Activated CD8-positive, alpha-beta memory T cell treated with anti-CD3 and anti-CD28 coated beads, Interleukin-2, amount 50 U/mL, for 24 hours (primary cell): ENCODE results near the gene SYT11.
"Not testable (repeated sequence)": the region's sequence is repeated elsewhere in the genome, so short reads cannot be mapped to it uniquely, and the experiment has no call there.

Experiments used
- DNase-seq: peaks from one replicate; pipeline ENCODE4 v3.0.0-alpha.2; 2020; ENCODE audit errors: extremely low read depth

Gene SYT11

DNA sequence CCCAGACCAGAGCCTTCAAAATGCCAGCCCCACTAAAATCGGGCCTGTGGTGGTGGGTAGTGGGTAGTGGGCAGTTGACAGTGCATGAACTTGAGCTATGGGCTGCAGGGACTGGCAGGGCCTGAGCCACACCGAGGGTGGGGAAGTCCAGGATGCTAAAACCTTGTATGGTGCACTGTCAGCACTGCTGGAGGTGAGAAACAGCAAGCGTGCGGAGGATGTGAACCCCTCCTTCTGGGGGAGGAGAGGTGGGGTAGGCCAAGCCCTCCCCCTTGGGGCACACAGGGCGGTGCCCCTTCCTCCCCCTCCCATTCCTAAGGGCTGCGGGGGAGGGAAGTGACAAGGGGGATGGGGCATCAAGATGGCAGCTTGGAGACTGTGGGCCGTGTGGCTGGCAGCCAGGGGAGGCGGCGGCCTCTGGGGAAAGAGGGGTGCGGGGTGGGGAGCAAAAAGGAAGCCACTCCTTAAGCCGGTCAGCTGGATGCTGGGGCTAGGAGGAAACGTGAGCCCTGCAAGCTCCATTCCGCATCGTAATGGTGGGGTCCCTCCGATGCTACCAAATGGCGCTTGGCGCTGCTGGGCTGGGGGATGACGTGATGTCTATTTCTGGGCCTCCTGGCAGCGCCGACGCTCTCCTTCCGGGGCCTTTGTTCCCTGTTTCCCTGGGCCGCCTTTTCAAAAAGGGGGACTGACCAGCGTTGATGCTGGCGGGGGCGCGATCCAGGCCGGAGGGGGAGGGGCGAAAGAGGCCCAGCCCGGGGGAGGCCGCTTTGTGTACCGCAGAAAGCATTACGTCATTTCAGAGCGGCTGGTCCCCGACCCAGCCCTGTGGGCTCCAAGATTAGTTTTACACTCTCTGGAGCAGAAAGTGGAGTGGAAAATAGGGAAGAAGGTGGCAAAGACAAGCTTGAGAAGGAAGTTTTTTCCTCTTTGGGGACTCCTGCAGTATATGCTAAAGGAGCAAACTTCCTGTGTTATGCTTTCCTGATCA is 809 bp downstream of the SYT11 start:
- DNase-seq = no peak

DNA sequence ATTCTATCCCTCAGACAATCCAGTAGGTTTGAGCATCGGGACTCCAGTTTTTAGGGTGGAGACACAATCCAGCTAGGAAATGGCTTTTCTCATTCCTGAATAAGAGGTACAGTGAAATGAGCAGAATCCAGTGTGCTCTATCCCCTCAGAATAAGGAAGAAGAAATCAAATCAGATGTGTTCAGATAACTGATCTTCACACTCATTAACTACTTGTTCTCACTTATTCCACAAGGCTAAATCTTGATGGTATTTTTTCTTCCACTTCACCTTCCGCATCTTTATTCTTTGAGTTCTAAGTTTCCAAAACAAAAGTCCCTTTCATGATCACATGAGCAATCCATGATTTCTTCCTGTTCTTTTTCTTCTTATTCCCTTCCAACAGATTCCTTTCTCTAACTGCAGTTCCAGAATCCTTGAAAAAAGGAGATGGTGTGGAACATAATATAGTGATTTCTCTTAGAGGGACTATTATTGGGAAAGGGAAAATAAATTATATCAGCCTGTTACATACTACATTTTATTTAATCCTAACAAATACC is 1.7 kb downstream of the SYT11 start:
- no peak for DNase-seq

DNA sequence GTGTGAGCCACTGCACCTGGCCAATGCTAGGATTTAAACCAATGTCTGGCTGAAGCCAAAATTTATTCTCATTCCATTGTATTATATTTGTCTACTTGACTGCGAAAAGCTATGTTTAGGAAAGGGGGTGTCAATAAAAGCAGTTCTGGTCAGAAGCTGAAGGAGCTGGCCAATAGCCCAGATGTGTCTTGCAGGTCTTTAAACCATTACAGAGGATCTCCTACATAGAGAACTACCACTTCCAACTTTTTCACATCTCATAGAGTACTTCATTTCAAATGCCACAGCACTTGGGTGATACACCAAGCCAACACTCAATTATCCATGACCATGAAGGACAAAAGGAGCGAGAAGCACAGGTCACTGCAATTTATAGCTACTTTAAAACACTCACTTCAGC is 2.5 kb downstream of the SYT11 start:
- no peak for DNase-seq

DNA sequence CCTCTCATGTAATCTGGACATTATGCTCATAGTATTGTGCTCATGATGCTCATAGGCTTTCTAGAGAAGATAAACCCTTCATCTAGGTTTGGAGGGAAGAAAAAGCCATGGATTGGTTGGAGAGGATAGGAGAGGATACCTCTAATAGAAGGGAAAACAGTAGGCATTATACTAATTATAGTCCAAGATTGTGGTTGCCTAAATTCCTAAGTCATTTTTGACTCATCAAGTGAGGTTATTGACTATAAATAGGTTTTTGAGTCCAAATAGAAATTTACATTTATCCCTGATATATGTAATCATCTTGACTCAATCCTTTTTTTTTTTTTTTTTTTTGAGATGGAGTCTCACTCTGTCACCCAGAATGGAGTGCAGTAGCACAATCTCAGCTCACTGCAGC is 5.0 kb downstream of the SYT11 start:
- no peak for DNase-seq

DNA sequence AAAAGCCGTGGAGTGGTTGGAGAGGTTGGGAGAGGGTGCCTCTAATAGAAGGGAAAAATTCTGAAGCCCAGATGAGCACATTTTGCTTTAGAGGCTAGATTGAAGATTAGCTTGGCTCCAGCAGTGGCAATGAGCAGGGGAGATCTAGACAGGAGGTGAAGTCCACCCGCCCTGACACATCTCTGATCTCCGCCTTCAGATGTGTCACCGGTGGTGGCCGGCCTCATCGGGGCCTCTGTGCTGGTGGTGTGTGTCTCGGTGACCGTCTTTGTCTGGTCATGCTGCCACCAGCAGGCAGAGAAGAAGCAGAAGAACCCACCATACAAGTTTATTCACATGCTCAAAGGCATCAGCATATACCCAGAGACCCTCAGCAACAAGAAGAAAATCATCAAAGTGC is 8.4 kb downstream of the SYT11 start:
- no peak for DNase-seq

DNA sequence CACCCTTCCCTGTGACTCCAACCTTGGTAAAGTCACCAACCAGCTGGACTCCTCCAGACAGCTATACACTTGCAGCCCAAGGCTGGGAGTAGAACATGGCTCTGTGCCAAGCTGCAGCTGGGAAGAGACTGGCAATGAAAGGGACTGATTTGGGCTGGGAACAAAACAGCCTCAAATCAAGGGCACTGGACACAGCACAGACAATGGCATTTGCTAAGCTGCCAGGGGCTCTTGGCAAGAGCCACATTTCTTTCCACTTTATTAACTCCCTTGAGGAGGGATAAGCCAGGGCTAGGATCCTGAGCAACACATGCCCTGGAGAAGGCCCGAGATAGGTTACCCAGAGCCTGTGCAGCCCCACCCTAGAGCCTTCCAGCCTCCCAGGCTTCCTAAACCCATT is 12.0 kb downstream of the SYT11 start:
- no peak for DNase-seq

DNA sequence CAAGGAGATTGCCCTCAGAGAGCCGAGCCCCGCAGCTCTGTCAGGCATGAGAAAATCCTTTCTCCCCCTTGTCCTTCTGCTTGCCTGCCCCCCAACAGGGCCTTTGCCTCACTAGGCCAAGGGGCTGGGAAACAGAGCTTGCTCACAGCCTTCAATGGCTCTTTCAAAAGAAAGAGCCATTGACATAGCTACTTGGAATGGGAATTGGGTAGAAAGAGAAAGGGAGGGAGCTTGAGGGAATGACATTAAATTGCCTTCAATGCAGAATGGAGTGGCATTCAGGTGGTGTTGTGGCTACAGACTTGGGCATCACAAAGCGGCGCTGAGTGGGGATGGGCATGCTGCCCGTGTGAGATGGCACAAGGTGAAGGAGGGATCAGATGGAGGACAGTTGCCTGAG is 13.2 kb downstream of the SYT11 start:
- no peak for DNase-seq

DNA sequence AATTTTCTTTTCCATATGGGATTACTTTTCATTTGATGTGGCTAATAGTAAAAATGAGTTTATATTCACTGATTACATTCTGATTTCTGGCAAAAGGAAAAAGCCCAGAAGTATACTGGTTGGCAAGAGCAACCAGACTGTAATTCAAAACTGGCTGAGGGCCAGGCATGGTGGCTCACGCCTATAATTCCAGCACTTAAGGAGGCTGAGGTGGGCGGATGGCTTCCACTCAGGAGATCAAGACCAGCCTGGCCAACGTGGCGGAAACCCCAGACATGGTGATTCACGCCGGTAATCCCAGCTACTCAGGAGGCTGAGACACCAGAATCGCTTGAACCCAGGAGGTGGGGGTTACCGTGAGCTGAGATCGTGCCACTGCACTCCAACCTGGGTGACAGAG is 14.5 kb downstream of the SYT11 start:
- no peak for DNase-seq

DNA sequence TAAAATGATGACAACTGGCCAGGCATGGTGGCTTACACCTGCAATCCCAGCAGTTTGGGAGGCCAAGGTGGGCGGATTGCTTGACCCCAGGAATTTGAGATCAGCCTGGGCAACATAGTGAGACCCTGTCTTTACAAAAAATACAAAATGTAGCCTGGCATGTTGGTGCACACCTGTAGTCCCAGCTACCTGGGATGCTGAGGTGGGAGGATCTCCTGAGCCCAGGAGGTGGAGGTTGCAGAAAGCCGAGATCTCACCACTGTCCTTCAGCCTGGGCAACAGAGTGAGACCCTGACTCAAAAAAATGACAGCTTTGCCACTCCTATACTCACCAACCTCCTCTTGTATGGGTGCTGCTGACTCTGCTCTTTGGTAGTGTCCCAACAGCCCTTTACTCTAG is 18.6 kb downstream of the SYT11 start:
- DNase-seq = no peak

DNA sequence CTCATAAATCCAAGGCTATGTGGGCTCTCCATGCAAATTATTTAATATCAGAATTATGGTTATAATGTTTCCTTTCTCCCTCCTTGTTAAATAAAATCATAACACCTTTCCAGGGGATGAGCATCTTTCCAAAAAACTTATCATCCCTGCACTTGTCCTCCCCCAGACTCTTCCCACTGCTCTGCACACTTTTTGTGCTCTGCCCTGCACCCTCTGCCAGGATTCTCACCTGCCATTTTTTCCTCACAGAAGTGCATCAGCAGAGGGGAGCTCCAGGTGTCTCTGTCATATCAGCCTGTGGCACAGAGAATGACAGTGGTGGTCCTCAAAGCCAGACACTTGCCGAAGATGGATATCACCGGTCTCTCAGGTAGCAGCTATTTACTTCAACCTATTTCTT is 20.9 kb downstream of the SYT11 start:
- DNase-seq = no peak

DNA sequence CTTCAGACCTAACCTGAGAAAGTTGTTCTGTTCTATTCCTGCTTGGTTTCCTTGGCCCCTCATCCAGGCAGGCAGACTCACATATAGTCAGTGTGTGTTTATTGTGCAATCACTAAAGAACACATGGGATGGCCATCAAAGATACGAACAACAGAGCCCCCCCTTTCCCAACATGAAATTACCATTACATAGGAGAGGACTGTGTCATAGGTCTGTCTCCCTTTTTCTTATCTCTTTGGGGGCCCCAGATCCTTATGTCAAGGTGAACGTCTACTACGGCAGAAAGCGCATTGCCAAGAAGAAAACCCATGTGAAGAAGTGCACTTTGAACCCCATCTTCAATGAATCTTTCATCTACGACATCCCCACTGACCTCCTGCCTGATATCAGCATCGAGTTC is 21.6 kb downstream of the SYT11 start:
- DNase-seq = no peak

DNA sequence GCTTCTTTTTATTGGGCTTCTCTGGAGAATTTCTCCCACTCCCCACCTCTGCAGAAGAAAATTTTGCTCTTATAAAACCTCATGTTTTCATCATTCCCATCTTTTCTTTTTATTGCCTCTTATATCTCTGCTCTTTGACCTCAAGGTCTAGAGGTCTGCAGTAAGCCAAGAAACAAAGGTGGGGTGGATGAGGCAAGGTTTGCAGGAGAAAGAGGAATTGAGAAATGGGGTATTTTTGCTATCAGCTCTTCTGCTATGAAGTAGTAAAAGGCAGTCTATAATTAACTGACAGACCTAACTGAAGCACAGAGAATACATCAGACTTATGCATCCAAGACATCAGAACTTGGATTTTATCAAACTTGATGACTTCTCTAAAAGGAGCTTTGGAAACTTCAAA is 22.9 kb downstream of the SYT11 start:
- no peak for DNase-seq

DNA sequence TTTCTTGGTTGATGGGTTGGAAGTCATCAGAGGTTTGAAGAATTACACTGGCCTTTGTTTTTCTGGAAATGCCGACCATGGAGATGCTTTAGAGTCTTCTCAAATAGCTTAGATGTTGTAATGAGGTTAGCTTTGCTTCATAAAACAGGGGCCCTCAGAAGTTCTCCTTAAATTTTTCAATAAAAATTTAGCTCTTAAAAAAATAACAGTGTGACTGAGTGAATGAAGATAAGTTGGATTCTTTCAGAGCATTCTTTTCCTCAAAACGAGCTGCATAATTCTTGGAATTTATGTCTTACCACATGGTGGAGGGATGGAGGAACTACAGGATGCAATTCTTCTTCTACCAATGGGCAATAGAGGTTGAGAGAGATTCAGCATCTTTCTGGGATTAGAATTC is 23.4 kb downstream of the SYT11 start:
- no peak for DNase-seq

DNA sequence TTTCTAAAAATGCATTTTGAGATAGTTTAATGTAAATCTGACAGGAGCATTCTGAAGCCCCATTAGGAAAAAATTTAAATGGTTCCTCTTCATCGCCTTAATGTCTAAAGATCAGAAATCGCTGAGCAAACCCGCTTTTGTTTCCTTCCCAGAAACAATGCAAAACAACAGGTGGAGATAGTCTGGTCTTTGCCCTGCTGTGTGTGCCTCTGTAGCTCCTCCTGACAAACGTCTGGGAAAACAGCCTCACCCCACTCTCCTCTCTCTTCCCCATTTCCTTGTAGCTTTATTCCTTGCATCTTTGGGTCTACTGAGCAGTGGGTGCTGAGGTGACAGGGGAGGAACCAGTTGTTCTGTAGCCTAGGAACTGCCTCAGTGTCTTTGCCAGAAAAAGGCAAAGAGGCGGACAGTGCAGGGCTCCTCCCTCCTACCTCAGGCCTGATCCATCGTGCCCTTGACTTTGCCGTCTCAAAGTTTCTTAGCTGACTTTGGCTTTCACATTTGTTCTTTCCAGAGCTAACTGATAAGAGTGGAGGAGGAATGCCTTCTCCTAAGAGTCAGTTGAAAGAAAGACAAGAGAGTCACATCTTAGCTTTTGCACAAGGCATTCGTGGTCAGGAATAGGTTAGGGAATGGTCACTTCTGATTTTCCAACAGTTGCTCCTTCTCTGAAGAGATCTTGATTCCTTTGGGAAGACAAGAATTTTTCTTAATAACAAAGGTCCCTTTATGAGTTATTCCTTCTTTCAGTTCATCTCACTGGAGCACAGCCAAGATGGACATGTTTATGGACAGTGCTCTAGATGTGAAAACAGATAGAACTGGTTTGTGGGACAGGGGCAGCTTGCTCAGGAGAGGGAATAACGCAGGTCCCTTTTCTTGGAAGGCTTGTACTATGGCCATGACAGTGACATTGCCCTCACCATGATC is 24.9 kb downstream of the SYT11 start:
- no peak for DNase-seq

DNA sequence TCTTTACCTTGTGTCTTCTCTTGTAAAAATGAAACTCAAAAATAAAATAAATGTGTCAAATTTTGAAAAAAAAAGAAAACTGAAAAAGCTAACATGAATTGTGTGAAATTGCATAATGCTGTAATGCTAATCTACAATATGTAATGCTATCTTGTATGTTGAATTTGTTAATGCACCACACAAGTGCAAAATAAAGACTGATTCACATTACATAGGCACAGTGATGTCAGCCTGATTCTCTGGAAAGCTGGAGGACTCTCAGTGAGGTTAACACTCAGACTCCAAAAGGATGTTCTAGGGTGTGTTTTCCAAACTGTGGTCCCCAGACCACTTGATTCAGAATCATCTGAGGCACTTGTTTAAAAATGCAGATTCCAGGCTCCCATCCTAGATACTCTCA is 25.6 kb downstream of the SYT11 start:
- DNase-seq = no peak

DNA sequence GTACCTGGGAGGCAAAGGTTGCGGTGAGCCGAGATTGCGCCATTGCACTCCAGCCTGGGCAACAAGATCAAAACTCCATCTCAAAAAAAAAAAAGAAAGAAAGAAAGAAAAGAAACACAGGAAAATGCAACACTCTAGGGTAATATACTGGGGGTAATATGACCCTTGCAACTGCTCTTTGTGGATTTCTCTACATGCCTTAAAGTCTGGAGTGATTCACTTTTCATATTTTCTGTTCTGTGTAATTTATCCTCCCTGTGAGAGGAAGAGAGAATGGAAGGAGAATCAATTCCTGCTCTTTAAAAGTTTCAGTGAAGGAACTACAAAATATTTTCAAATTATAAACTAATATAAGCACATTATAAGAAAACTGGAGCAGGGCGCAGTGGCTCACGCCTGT is 29.1 kb downstream of the SYT11 start:
- no peak for DNase-seq

DNA sequence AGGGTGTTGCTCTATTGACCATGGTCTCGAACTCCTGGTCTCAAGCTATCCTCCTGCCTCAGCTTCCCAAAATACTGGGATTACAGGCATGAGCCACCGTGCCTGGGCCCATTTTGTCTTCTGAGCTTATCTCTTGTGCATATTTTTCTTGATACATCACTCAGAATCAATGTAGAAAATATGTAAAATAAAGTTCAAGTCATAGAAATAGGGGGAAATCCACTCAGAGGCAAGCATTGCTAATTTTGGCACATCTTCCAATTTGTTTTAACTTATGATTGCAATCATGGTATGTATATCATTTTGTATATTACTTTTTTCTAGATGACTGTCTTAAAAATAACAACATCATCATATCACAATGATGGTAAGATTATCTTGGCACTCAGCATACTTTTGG is 30.2 kb downstream of the SYT11 start:
- DNase-seq = no peak

DNA sequence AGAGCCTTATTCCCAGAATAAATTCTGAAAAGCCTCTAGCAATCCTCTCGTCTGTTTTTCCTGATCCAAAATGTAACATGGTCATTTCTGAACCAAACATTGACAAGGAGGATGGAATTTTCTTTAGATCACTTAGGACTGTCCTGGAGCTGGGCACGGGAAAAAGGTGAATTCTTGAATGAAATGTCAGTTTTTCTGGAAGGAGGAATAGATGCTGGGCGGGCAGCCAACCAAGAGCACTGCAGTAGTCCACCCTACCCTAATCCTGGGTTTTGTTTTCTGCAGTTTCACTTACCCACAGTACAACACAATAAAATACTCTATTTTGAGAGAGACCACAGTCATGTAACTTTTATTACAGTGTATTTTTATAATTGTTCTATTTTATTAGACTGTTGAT is 30.9 kb downstream of the SYT11 start:
- no peak for DNase-seq

DNA sequence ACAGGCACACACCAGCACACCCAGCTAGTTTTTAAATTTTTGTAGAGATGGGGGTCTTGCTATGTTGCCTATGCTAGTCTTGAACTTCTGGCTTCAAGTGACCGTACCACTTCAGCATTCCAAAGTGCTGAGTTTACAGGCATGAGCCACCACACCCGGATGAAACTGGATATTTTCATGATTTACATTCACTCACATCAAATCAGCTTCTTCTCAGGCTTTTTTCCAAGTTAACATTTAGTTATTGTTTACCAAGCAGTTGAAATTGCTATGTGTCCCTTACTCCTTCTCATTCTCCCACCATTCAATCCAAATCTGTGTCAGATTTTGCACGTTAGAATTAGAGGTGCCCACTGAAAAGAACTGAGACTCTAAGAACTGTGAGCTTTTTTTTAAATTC is 33.4 kb downstream of the SYT11 start:
- DNase-seq = no peak

DNA sequence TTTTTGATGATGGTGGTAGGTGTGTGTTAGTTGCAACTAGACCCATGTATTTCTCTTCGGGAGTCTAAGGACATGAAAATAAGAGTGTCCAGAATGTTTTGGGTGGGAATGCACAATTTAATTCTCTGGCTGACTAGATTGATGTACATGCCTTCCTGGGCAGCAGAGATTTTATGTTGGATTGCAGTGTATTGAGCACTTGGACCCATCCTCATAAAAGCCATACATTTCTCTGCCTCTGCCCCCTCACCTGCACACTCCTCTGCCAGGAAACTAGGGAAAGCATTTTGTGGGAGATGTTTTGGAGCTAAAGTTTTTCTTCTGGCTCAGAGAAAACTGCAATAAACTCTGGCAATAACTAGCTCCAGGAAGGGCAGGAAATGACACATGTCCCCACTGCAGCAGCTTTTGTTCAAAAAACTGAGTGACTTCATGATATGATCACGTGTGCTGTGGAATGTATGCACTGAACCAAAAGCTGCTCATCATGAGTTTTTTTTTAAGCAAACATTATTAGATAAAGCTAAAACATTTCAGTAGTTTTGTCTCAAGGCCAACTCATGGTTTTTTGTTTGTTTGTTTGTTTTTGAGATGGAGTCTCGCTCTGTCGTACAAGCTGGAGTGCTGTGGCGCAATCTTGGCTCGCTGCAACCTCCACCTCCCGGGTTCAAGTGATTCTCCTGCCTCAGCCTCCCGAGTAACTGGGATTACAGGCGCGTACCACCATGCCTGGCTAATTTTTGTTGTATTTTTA is 34.2 kb downstream of the SYT11 start:
- DNase-seq = no peak

DNA sequence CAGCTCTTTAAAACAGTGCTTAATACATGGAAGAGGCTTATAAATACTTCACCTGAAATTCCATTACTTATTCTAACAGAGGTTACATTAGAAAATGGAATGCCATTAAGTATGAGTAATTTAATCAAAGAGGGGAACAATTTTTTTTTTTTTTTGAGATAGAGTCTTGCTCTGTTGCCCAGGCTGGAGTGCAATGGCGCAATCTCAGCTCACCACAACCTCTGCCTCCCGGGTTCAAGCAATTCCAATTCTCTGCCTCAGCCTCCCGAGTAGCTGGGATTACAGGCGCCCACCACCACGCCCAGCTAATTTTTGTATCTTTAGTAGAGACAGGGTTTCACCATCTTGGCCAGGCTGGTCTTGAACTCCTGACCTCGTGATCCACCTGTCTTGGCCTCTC is 36.2 kb downstream of the SYT11 start:
- DNase-seq = not testable (repeated sequence)

DNA sequence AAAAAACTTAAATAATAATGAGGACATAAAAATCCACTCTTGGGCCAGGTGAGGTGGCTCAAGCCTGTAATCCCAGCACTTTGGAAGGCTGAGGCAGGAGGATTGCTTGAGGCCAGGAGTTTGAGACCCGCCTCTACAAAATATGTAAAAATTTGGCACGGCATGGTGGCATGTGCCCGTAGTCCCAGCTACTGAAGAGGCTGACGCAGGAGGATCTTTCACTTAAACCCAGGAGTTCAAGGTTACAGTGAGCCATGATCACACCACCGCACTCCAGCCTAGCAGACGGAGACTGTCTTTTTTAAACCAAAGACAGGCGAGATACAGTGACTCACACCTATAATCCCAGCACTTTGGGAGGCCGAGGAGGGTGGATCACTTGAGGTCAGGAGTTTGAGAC is 37.1 kb downstream of the SYT11 start:
- not testable (repeated sequence) for DNase-seq
